Caki2 (cell line): ENCODE data around the gene DHX57. TPM values are rescaled to one million over a fixed set of nuclear protein-coding genes. Genes with fewer than 3 reads are reported as not detected.
"Not testable (repeated sequence)": the region's sequence is repeated elsewhere in the genome, so short reads cannot be mapped to it uniquely, and the experiment has no call there.

Source experiments
- DNase-seq: peaks from one replicate; pipeline ENCODE4 v3.0.0-alpha.2; 2015; ENCODE audit warnings: low read depth
- in situ Hi-C: cut with HindIII; loops from 2 replicates; pipeline ENCODE4 v1.10.0; 2016; ENCODE audit warnings: low sequenced_read_pairs, low pct_unique_long_range_greater_than_20kb, mixed read lengths
- total RNA-seq: library from RNA; depleted of rRNA; stranded (reverse); fragments of >200 nt; shearing (Covaris generic); gene quantifications from 2 replicates; pipeline ENCODE4 v1.2.3, GENCODE V29; 2014; ENCODE audit warnings: low replicate concordance

Gene DHX57
- total RNA-seq, 1 experiment from 2014 or later, result 17.0 TPM

DNA sequence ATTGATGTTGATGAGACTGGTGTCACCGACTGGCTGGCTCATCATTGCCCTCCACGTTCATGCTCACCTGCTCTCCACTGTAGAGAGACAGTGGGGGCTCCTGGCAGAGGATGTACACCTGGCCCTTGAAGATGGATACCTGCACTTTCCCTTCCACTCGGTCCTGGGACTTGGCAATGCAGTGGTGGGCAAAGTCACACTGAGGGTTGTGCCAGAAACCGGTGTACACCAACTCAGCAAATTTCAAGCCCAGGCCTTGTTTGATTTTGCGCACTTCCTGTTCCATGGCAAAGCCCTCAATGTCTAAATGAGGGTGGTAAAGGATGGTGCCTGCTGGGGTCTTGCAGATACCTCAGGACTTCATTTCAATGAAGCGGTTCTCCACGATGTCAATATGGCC lies 65.2 kb downstream of the DHX57 start:
- in situ Hi-C loops, result no loop called here
- DNase-seq, result no peak

DNA sequence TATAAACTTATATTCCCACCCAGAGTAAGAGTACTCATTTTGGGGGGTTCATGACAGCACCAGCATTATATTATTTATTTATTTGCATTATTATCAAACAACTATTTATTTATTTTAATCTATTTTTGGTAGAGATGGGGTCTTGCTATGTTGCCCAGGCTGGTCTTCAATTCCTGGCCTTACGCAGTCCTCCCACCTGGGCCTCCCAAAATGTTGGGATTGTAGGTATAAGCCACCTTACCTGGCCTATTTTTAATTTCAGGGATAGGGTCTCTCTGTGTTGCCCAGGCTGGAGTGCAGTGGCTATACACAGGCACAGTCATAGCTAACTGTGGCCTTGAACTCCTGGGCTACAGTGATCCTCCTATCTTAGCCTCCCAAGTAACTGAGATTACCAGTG lies 67.1 kb downstream of the DHX57 start:
- no peak for DNase-seq
- in situ Hi-C loops, result no loop called here

- in situ Hi-C loops, result no loop called here
- no peak for DNase-seq
Measured at GRCh38 chr2:38806733-38807059, 69.0 kb downstream of the DHX57 start.

DNA sequence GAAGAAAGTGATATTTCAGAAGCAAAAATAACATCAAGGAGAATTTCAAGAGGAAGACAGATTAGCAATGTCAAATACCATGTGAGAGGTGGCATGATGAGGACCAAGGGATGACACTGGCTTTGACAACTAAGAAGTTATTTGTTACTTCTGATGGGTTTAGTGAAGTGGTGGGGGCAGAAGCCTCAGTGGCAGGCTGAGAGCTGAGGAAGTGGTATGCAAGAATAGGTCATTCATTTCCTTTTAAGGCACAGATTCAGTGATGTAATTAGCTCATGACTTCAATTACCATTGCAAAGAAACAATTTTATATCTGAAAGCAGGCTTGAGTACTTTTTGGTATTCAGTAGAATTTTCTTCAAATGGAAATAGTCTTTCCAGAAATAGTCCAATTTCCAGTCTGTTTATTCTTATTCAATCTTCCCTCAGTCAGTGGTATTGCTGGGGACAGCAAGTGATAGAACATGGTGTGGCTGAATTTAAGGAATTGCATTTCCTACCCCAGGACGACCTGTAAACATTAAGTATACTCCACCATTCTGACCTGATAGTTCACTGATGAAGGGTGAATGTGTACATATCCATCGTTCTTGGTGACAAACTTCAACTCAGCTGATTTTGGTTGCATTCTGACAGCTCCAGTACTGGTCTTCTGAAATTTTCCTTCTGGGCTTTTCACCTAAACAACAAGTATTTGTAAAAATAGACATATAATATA lies 69.6 kb downstream of the DHX57 start:
- in situ Hi-C loops, result no loop called here
- DNase-seq, result no peak

DNA sequence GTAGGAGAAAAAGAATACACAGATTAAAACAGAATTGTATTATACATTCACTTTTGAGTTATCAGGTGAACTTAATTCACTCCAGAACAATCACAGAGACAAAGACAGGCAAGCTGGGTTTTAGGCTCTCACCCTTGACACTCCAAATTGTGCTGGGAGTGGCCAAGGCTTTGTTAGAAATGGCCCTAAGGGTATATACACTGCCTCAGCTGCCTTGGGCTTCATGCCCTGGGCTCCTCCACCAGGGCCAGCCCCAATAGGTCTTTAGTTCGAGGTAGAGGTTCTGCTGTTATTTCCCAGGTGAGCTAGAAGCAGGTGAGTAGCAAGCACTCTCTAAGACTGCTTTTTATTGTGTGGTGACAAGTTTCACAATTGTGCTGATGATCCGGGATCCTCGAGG lies 77.8 kb downstream of the DHX57 start:
- in situ Hi-C loops, result no loop called here
- DNase-seq, result no peak

- in situ Hi-C loops, result no loop called here
- peak; percentile 91 for DNase-seq
Measured at GRCh38 chr2:38797250-38797676, 78.5 kb downstream of the DHX57 start.

- in situ Hi-C loops, DNase-seq: not testable (repeated sequence)
Measured at GRCh38 chr2:38795016-38795415, 80.7 kb downstream of the DHX57 start.

GRCh38 chr2:38794235-38794946 lies 81.3 kb downstream of the DHX57 start:
- in situ Hi-C loops, result no loop called here
- DNase-seq, result peak; percentile 74

- in situ Hi-C loops, result no loop called here
- no peak for DNase-seq
Measured at GRCh38 chr2:38793511-38793910, 82.2 kb downstream of the DHX57 start.

GRCh38 chr2:38792751-38793150 lies 83.0 kb downstream of the DHX57 start:
- in situ Hi-C loops, result no loop called here
- DNase-seq, result no peak

GRCh38 chr2:38792321-38792720 lies 83.4 kb downstream of the DHX57 start:
- in situ Hi-C loops, DNase-seq: not testable (repeated sequence)

DNA sequence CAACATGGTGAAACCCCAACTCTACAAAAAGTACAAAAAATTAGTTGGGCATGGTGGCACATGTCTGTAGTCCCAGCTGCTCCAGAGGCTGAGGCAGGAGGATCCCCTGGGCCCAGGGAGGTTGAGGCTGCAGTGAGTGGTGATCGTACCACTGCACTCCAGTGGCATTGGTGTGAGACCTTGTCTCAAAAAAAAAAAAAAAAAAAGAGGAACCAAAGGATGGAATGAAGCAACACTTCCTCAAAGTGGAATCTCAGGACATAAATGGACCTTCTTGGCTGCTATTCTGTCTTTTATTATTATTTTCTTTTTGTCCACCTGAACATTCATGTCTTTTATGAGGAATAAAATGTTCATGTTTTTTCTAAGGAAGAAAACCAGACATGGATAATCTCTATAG lies 84.0 kb downstream of the DHX57 start:
- in situ Hi-C loops, result no loop called here
- DNase-seq, result no peak

DNA sequence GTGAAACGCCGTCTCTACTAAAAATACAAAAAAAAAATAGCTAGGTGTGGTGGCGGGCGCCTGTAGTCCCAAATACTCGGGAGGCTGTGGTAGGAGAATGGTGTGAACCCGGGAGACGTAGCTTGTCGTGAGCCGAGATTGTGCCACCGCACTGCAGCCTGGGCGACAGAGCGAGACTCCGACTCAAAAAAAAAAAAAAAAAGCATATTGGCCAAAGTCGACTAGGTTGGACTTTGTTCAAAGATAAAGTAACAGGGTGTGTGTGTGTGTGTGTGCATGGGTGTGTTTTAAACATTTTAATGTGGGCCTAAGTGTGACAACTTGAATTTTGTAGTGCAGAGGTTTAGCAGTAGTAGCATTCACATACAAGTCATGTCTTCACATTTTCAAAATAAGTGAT lies 86.0 kb downstream of the DHX57 start:
- in situ Hi-C loops, result no loop called here
- no peak for DNase-seq

- DNase-seq, result peak; percentile 80
- in situ Hi-C loops, result no loop called here
Measured at GRCh38 chr2:38788306-38788705, 87.4 kb downstream of the DHX57 start.

GRCh38 chr2:38783586-38783985 lies 92.1 kb downstream of the DHX57 start:
- no peak for DNase-seq
- in situ Hi-C loops, result no loop called here

- DNase-seq, result no peak
- in situ Hi-C loops, result no loop called here
Measured at GRCh38 chr2:38778687-38779082, 97.0 kb downstream of the DHX57 start.

- in situ Hi-C loops, result no loop called here
- no peak for DNase-seq
Measured at GRCh38 chr2:38776531-38776930, 99.2 kb downstream of the DHX57 start.

GRCh38 chr2:38775921-38776225 lies 99.9 kb downstream of the DHX57 start:
- in situ Hi-C loops, result no loop called here
- no peak for DNase-seq

DNA sequence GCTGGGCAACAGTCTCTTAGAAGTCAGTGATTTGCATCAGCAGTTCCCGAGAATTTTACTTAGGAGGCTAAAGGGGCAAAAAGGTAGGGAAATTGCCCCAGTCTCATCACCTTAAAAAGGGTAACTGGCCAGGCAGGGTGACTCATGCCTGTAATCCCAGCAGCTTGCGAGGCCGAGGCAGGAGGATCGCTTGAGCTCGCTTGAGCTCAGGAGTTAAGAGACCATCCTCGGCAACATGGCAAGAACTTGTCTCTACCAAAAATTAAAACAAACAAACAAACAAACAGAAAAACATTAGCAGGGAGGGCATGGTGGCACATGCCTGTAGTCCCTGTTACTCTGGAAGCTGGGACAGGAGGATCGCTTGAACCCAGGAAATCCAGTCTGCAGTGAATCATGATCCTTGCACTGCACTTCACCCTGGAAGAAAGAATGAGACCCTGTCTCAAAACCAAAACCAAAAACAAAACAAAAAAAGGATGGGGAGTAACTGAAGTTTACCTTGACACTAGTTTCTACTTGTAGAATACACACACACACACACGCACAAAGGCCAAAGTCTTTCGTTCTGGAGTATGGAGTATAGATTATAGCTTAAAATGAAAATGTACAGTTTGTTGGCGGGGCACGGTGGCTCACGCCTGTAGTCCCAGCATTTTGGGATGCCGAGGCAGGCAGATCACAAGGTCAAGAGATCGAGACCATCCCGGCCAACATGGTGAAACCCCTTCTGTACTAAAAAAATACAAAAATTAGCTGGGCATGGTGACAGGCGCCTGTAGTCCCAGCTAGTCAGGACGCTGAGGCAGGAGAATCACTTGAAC lies 100.4 kb downstream of the DHX57 start:
- DNase-seq, result no peak
- in situ Hi-C loops, result no loop called here
